ENCODE results near the gene FCSK. TPM values are rescaled to one million over a fixed set of nuclear protein-coding genes. Genes with fewer than 3 reads are reported as not detected.

The FCSK gene
- total RNA-seq, 1 experiment from 2014 or later: 11.2 TPM

- intact Hi-C loops (cut with micrococcal nuclease; ENCODE audit: unreplicated experiment): no loop called here
- Histone ChIP-seq H3K27ac (ENCODE audit: low read depth, low read length, poor library complexity, severe bottlenecking) (no peak overlapping the region), H3K9me3 (ENCODE audit: low read depth, low read length, poor library complexity, severe bottlenecking) (no peaks in the 10 kb centered on the region), H3K36me3 (ENCODE audit: insufficient read depth, low read length, poor library complexity, severe bottlenecking) (no peaks in the 10 kb centered on the region), H3K4me3 (ENCODE audit: low read depth, low read length, poor library complexity, severe bottlenecking) (no peak overlapping the region), H3K27me3 (replicated peaks; ENCODE audit: insufficient read depth, low read depth, low read length, poor library complexity) (no peaks in the 10 kb centered on the region), H3K4me1 (ENCODE audit: insufficient read depth, low read length, poor library complexity, severe bottlenecking) (peaks cover 4% of the 10 kb centered on the region)
- POLR2A ChIA-PET (ENCODE audit: low non-redundant PET): no interaction called here
- no TSS peak for BruUV-seq (replicated peaks)
- CTCF ChIA-PET: no interaction called here
- DNase-seq (ENCODE audit: low spot score): no peak
- TF ChIP-seq EZH2 (IDR thresholded peaks at IDR 0.05; ENCODE audit: borderline replicate concordance, low read depth, low read length, poor library complexity, severe bottlenecking) (no peak), CTCF (conservative IDR thresholded peaks at IDR 0.05; ENCODE audit: low read depth, low read length) (no peak)
These were observed 11.8 kb downstream of the FCSK start for GRCh38 chr16:70465999-70466804.

GRCh38 chr16:70466805-70467076 lies 12.3 kb downstream of the FCSK start:
- Histone ChIP-seq H3K27ac (ENCODE audit: low read depth, low read length, poor library complexity, severe bottlenecking) (no peak overlapping the region), H3K9me3 (ENCODE audit: low read depth, low read length, poor library complexity, severe bottlenecking) (no peaks in the 10 kb centered on the region), H3K4me1 (ENCODE audit: insufficient read depth, low read length, poor library complexity, severe bottlenecking) (no peaks in the 10 kb centered on the region), H3K36me3 (ENCODE audit: insufficient read depth, low read length, poor library complexity, severe bottlenecking) (no peaks in the 10 kb centered on the region), H3K27me3 (replicated peaks; ENCODE audit: insufficient read depth, low read depth, low read length, poor library complexity) (no peaks in the 10 kb centered on the region), H3K4me3 (ENCODE audit: low read depth, low read length, poor library complexity, severe bottlenecking) (no peak overlapping the region)
- POLR2A ChIA-PET (ENCODE audit: low non-redundant PET): no interaction called here
- no TSS peak for BruUV-seq (replicated peaks)
- CTCF ChIA-PET: no interaction called here
- intact Hi-C loops (cut with micrococcal nuclease; ENCODE audit: unreplicated experiment): no loop called here
- no peak for DNase-seq (ENCODE audit: low spot score)
- TF ChIP-seq EZH2 (IDR thresholded peaks at IDR 0.05; ENCODE audit: borderline replicate concordance, low read depth, low read length, poor library complexity, severe bottlenecking) (no peak), CTCF (conservative IDR thresholded peaks at IDR 0.05; ENCODE audit: low read depth, low read length) (no peak)

GRCh38 chr16:70467113-70467512 lies 12.7 kb downstream of the FCSK start:
- intact Hi-C loops (cut with micrococcal nuclease; ENCODE audit: unreplicated experiment): no loop called here
- BruUV-seq (replicated peaks): no TSS peak
- Histone ChIP-seq H3K27me3 (replicated peaks; ENCODE audit: insufficient read depth, low read depth, low read length, poor library complexity) (no peaks in the 10 kb centered on the region), H3K9me3 (ENCODE audit: low read depth, low read length, poor library complexity, severe bottlenecking) (no peaks in the 10 kb centered on the region), H3K4me3 (ENCODE audit: low read depth, low read length, poor library complexity, severe bottlenecking) (no peak overlapping the region), H3K36me3 (ENCODE audit: insufficient read depth, low read length, poor library complexity, severe bottlenecking) (no peaks in the 10 kb centered on the region), H3K4me1 (ENCODE audit: insufficient read depth, low read length, poor library complexity, severe bottlenecking) (no peaks in the 10 kb centered on the region), H3K27ac (ENCODE audit: low read depth, low read length, poor library complexity, severe bottlenecking) (no peak overlapping the region)
- POLR2A ChIA-PET (ENCODE audit: low non-redundant PET): interaction anchor here (0.7 kb wide), 1 partner anchor 142 kb away, joined by 3 read pairs; no protein-coding TSS in a partner anchor
- CTCF ChIA-PET: no interaction called here
- no peak for DNase-seq (ENCODE audit: low spot score)
- no peak for TF ChIP-seq CTCF (conservative IDR thresholded peaks at IDR 0.05; ENCODE audit: low read depth, low read length)

Data from A673 (cell line).